ENCODE data around the gene UBE3B. TPM values are rescaled to one million over a fixed set of nuclear protein-coding genes. Genes with fewer than 3 reads are reported as not detected.

Gene UBE3B
- total RNA-seq, 1 experiment from 2014 or later: 29.3 TPM

DNA sequence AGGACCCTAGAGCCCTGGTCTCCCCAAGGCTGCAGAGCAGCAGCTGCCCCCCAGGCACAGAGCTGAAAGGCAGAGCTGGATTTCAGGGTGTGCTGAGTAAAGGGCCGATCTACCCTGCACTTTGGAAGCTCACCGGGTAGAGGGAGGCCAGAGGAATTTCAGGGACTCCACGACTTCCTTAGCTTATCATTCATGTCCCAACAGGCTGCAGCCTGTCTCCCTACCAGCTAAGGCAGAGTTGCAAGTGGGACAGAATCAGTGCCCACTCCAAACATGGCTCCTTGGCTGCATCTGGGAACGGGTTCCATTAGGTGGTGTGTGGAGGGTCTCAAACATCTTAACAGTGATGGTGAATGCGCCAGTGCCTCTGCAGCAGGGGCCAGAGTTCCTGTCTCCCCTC, 68.4 kb downstream of the UBE3B start:
- CTCF ChIA-PET: interaction anchor here (0.7 kb wide), 2 partner anchors 27 to 118 kb away, joined by 3 to 4 read pairs; no protein-coding TSS in a partner anchor
- H3K27me3 Mint-ChIP-seq (ENCODE audit: low read depth): no peaks in the 10 kb centered on the region; the same call in 1 of the 2 replicates
- DNase-seq (ENCODE audit: low spot score) (no peak), ATAC-seq (no peak)
- POLR2A ChIA-PET: no interaction called here
- TF ChIP-seq, protein P1, sequence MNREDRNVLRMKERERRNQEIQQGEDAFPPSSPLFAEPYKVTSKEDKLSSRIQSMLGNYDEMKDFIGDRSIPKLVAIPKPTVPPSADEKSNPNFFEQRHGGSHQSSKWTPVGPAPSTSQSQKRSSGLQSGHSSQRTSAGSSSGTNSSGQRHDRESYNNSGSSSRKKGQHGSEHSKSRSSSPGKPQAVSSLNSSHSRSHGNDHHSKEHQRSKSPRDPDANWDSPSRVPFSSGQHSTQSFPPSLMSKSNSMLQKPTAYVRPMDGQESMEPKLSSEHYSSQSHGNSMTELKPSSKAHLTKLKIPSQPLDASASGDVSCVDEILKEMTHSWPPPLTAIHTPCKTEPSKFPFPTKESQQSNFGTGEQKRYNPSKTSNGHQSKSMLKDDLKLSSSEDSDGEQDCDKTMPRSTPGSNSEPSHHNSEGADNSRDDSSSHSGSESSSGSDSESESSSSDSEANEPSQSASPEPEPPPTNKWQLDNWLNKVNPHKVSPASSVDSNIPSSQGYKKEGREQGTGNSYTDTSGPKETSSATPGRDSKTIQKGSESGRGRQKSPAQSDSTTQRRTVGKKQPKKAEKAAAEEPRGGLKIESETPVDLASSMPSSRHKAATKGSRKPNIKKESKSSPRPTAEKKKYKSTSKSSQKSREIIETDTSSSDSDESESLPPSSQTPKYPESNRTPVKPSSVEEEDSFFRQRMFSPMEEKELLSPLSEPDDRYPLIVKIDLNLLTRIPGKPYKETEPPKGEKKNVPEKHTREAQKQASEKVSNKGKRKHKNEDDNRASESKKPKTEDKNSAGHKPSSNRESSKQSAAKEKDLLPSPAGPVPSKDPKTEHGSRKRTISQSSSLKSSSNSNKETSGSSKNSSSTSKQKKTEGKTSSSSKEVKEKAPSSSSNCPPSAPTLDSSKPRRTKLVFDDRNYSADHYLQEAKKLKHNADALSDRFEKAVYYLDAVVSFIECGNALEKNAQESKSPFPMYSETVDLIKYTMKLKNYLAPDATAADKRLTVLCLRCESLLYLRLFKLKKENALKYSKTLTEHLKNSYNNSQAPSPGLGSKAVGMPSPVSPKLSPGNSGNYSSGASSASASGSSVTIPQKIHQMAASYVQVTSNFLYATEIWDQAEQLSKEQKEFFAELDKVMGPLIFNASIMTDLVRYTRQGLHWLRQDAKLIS (CRISPR knock-in tag; IDR thresholded peaks at IDR 0.05; ENCODE audit: borderline replicate concordance): no peak
- no peak for TF ChIP-seq HMGA2 (CRISPR knock-in tag; IDR thresholded peaks at IDR 0.05)
- no peak for TF ChIP-seq RELA (CRISPR knock-in tag; IDR thresholded peaks at IDR 0.05; ENCODE audit: borderline replicate concordance)
- TF ChIP-seq, protein P2, sequence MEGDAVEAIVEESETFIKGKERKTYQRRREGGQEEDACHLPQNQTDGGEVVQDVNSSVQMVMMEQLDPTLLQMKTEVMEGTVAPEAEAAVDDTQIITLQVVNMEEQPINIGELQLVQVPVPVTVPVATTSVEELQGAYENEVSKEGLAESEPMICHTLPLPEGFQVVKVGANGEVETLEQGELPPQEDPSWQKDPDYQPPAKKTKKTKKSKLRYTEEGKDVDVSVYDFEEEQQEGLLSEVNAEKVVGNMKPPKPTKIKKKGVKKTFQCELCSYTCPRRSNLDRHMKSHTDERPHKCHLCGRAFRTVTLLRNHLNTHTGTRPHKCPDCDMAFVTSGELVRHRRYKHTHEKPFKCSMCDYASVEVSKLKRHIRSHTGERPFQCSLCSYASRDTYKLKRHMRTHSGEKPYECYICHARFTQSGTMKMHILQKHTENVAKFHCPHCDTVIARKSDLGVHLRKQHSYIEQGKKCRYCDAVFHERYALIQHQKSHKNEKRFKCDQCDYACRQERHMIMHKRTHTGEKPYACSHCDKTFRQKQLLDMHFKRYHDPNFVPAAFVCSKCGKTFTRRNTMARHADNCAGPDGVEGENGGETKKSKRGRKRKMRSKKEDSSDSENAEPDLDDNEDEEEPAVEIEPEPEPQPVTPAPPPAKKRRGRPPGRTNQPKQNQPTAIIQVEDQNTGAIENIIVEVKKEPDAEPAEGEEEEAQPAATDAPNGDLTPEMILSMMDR (IDR thresholded peaks at IDR 0.05): no peak
- TF ChIP-seq PRRX2 (CRISPR knock-in tag; IDR thresholded peaks at IDR 0.05): no peak
- TF ChIP-seq, protein P3, sequence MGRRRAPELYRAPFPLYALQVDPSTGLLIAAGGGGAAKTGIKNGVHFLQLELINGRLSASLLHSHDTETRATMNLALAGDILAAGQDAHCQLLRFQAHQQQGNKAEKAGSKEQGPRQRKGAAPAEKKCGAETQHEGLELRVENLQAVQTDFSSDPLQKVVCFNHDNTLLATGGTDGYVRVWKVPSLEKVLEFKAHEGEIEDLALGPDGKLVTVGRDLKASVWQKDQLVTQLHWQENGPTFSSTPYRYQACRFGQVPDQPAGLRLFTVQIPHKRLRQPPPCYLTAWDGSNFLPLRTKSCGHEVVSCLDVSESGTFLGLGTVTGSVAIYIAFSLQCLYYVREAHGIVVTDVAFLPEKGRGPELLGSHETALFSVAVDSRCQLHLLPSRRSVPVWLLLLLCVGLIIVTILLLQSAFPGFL (CRISPR knock-in tag; IDR thresholded peaks at IDR 0.05; ENCODE audit: borderline replicate concordance): no peak
- no peak for TF ChIP-seq CREB1 (CRISPR knock-in tag; IDR thresholded peaks at IDR 0.05)
- no peak for TF ChIP-seq CREM (CRISPR knock-in tag; IDR thresholded peaks at IDR 0.05)
- no peak for TF ChIP-seq ZNF423 (CRISPR knock-in tag; IDR thresholded peaks at IDR 0.05)
- TF ChIP-seq, protein P4, sequence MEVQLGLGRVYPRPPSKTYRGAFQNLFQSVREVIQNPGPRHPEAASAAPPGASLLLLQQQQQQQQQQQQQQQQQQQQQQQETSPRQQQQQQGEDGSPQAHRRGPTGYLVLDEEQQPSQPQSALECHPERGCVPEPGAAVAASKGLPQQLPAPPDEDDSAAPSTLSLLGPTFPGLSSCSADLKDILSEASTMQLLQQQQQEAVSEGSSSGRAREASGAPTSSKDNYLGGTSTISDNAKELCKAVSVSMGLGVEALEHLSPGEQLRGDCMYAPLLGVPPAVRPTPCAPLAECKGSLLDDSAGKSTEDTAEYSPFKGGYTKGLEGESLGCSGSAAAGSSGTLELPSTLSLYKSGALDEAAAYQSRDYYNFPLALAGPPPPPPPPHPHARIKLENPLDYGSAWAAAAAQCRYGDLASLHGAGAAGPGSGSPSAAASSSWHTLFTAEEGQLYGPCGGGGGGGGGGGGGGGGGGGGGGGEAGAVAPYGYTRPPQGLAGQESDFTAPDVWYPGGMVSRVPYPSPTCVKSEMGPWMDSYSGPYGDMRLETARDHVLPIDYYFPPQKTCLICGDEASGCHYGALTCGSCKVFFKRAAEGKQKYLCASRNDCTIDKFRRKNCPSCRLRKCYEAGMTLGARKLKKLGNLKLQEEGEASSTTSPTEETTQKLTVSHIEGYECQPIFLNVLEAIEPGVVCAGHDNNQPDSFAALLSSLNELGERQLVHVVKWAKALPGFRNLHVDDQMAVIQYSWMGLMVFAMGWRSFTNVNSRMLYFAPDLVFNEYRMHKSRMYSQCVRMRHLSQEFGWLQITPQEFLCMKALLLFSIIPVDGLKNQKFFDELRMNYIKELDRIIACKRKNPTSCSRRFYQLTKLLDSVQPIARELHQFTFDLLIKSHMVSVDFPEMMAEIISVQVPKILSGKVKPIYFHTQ (CRISPR knock-in tag; IDR thresholded peaks at IDR 0.05): no peak
- TF ChIP-seq NFYB (CRISPR knock-in tag; conservative IDR thresholded peaks at IDR 0.05; ENCODE audit: low read depth): no peak
- TF ChIP-seq FOXK1 (CRISPR knock-in tag; IDR thresholded peaks at IDR 0.05): no peak
- no peak for TF ChIP-seq SMAD3 (CRISPR knock-in tag; IDR thresholded peaks at IDR 0.05; ENCODE audit: borderline replicate concordance)
- no peak for TF ChIP-seq NFE2L1 (CRISPR knock-in tag; IDR thresholded peaks at IDR 0.05)
- TF ChIP-seq, protein P5, sequence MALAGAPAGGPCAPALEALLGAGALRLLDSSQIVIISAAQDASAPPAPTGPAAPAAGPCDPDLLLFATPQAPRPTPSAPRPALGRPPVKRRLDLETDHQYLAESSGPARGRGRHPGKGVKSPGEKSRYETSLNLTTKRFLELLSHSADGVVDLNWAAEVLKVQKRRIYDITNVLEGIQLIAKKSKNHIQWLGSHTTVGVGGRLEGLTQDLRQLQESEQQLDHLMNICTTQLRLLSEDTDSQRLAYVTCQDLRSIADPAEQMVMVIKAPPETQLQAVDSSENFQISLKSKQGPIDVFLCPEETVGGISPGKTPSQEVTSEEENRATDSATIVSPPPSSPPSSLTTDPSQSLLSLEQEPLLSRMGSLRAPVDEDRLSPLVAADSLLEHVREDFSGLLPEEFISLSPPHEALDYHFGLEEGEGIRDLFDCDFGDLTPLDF (CRISPR knock-in tag; IDR thresholded peaks at IDR 0.05): no peak
- TF ChIP-seq ZNF317 (CRISPR knock-in tag; IDR thresholded peaks at IDR 0.05; ENCODE audit: borderline replicate concordance, low read depth): no peak
- no peak overlapping the region for H3K27ac Mint-ChIP-seq
- no peaks in the 10 kb centered on the region for H3K36me3 Mint-ChIP-seq
- no peak overlapping the region for H3K4me3 Mint-ChIP-seq
- no peaks in the 10 kb centered on the region for H3K9me3 Mint-ChIP-seq
- no peaks in the 10 kb centered on the region for H3K4me1 Mint-ChIP-seq
